Lung (tissue), 13 donors: ENCODE measurements around the gene ASS1. TPM values are rescaled to one million over a fixed set of nuclear protein-coding genes. Genes with fewer than 3 reads are reported as not detected.

ENCODE experiments used
- ATAC-seq: fragments of 200-7000 bp; cut with Tn5 transposase; one replicate; pipeline ENCODE4 v1.9.1; 2020; ENCODE audit warnings: moderate number of reproducible peaks; ENCODE audit not compliant: insufficient read depth, low FRiP score
- DNase-seq, 3 donors: peaks; one replicate each; pipeline ENCODE4 v3.0.0-alpha.2; 2013 to 2017
- H3K27ac ChIP-seq, 2 donors: one replicate each; pipeline ENCODE4 v1.5.1; 2013; ENCODE audit warnings: mild to moderate bottlenecking in 2 of 2, moderate library complexity in 2 of 2, control low read depth in 1 of 2, inconsistent platforms in 1 of 2, low read depth in 1 of 2, low read length in 1 of 2
- H3K27me3 ChIP-seq, 3 donors: one replicate each; pipeline ENCODE4 v1.5.1; 2013; ENCODE audit warnings: low read length in 2 of 3; ENCODE audit not compliant: control insufficient read depth in 3 of 3, insufficient read depth in 3 of 3
- H3K36me3 ChIP-seq, 4 donors: one replicate each; pipeline ENCODE4 v1.5.1; 2013; ENCODE audit warnings: low read length in 4 of 4, mild to moderate bottlenecking in 1 of 4, moderate library complexity in 1 of 4; ENCODE audit not compliant: control insufficient read depth in 4 of 4, insufficient read depth in 4 of 4
- H3K4me1 ChIP-seq, 5 donors: one replicate each; pipeline ENCODE4 v1.5.1; 2013; ENCODE audit warnings: low read length in 5 of 5, mild to moderate bottlenecking in 2 of 5, moderate library complexity in 1 of 5; ENCODE audit not compliant: control insufficient read depth in 5 of 5, insufficient read depth in 5 of 5
- H3K4me3 ChIP-seq: one replicate; pipeline ENCODE4 v1.5.1; 2013; ENCODE audit warnings: mild to moderate bottlenecking, control low read depth, moderate library complexity
- H3K9ac ChIP-seq, 2 donors: one replicate each; pipeline ENCODE4 v1.5.1; 2013; ENCODE audit warnings: low read length in 2 of 2, control low read depth in 1 of 2; ENCODE audit not compliant: insufficient read depth in 1 of 2
- H3K9me3 ChIP-seq, 4 donors: one replicate each; pipeline ENCODE4 v1.5.1; 2013; ENCODE audit warnings: low read length in 3 of 4, mild to moderate bottlenecking in 1 of 4, moderate library complexity in 1 of 4; ENCODE audit not compliant: control insufficient read depth in 4 of 4, insufficient read depth in 3 of 4
- WGBS, 2 donors: extraction: QIAGEN DNeasy Blood & Tissue Kit; methylation state at CpG; one replicate each; pipeline ENCODE4 v1.1.7; 2013; 5-methylcytosine and 5-hydroxymethylcytosine counted together
- polyA plus RNA-seq, 2 donors: library from polyadenylated mRNA; stranded (reverse); fragments of 200-250 nt; gene quantifications; one replicate each; pipeline ENCODE4 v1.2.1, GENCODE V29; 2013
- small RNA-seq: library from RNA; depleted of rRNA; stranded (forward); fragments of <200 nt; gene quantifications from one replicate; pipeline ENCODE3, GENCODE V24; 2014; ENCODE audit warnings: low replicate concordance
- total RNA-seq, 2 donors: library from RNA; depleted of rRNA in 1 of 2; stranded (reverse); fragments of >200 nt in 1 of 2; gene quantifications; one replicate each; pipeline ENCODE4 v1.2.1, GENCODE V29; 2014 to 2021
- TF ChIP-seq, protein P1 (sequence below): IDR thresholded peaks from 2 replicates; pipeline ENCODE4 v1.5.1; 2012; ENCODE audit warnings: mild to moderate bottlenecking; ENCODE audit errors: control extremely low read depth, extremely low read depth
- donor health status: control.
- donor health status: control.
- donor health status: Bipolar disorder and iron deficiency.
- donor health status: healthy.
- donor health status: DM: yes; HTN: yes; CAD: no.

ASS1 gene
- total and polyA plus RNA-seq, 4 donors: 51.2 to 165 (median 112) TPM

DNA sequence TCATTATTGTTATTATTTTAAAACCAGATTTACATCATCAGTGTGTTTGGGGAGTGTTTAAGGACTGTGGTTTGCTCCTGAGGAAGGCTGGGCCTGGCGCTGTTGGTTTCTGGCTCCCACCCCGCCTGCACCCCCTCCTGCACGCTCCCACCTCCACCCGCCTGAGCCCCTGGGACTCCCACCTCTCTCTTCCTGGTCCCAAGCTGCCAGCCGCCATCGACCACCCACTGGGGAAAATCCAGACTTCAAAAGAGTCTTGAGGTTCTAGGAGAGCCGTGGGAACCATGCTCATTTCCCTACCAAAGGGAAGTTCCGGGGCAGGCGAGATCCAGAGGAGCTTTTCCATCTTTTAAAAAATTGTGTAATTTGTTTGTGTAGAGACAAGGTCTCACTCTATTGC lies 99.6 kb downstream of the ASS1 start:
- Histone ChIP-seq H3K36me3 (no peaks in the 10 kb centered on the region), H3K27ac (no peak overlapping the region), H3K9me3 (peaks cover 0 to 3% (median 0%) of the 10 kb centered on the region in 4 donors), H3K4me1 (no peaks in the 10 kb centered on the region), H3K27me3 (peaks cover 0 to 20% (median 6%) of the 10 kb centered on the region in 3 donors), H3K4me3 (no peak overlapping the region), H3K9ac (no peak overlapping the region)
- TF ChIP-seq, protein P1, sequence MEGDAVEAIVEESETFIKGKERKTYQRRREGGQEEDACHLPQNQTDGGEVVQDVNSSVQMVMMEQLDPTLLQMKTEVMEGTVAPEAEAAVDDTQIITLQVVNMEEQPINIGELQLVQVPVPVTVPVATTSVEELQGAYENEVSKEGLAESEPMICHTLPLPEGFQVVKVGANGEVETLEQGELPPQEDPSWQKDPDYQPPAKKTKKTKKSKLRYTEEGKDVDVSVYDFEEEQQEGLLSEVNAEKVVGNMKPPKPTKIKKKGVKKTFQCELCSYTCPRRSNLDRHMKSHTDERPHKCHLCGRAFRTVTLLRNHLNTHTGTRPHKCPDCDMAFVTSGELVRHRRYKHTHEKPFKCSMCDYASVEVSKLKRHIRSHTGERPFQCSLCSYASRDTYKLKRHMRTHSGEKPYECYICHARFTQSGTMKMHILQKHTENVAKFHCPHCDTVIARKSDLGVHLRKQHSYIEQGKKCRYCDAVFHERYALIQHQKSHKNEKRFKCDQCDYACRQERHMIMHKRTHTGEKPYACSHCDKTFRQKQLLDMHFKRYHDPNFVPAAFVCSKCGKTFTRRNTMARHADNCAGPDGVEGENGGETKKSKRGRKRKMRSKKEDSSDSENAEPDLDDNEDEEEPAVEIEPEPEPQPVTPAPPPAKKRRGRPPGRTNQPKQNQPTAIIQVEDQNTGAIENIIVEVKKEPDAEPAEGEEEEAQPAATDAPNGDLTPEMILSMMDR: no peak
- ATAC-seq (no peak), DNase-seq (no peak)
- WGBS, 2 donors: 54 to 65% methylated on average over 9 of the region's 9 CpGs

DNA sequence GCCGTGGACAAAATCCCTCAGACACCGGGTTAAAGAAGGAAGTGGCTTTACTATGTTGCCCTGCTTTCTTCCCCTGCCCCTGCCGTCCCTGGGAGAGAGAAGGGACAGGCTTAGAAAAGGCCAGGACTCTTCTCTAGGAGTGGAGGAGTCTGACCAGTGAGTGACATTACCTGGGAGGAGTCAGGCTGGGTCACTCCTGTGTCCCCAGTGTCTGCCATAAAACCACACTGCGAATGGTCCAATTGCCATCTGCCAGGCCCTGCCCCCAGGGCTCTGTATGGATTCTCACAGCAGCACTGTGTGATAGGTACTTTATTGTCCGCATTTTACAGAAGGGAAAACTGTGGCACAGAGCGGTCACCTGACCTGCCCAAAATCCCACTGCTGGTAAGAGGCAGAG lies 103.3 kb downstream of the ASS1 start:
- H3K27me3 ChIP-seq: no peaks in the 10 kb centered on the region
- WGBS, 2 donors: 70 to 79% methylated on average over 6 of the region's 6 CpGs
- peaks cover 0 to 6% (median 0%) of the 10 kb centered on the region in 4 donors for H3K9me3 ChIP-seq
- no peaks in the 10 kb centered on the region for H3K4me1 ChIP-seq
- TF ChIP-seq, protein P1: no peak
- no peak overlapping the region for H3K27ac ChIP-seq
- no peak overlapping the region for H3K4me3 ChIP-seq
- DNase-seq: no peak
- ATAC-seq: no peak
- no peak overlapping the region for H3K9ac ChIP-seq
- H3K36me3 ChIP-seq: no peaks in the 10 kb centered on the region

DNA sequence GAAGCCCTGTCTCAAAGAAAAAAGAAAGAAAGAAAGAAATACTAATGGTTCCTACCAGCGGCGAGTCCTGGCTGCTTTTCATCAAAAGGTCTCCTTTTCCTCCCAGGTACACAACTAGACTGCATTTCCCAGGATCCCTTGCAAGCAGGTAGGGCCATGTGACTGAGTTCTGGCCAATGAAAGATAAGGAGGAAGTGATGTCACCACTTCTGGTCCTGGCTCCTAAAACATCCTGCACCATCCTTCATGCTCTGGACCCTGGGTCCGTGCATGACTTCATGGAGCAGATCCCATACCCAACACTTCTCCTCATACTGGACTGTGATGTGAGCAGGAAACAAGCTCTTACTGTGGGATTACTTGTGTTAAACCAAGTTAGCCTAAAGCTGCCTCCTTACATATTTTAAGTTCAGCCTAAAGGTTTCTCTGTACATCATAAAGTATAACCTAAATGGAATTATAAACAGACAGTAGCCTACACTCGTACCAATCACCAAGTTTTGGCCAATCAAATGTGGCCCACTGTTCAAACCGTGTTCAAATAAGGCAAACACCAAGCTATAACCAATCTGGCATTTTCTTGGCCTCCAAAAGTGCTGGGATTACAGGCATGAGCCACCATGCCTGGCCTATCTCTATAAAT lies 104.5 kb downstream of the ASS1 start:
- Histone ChIP-seq H3K4me1 (no peaks in the 10 kb centered on the region), H3K36me3 (no peaks in the 10 kb centered on the region), H3K9me3 (peaks cover 0 to 6% (median 0%) of the 10 kb centered on the region in 4 donors), H3K27ac (no peak overlapping the region), H3K27me3 (no peaks in the 10 kb centered on the region), H3K9ac (no peak overlapping the region), H3K4me3 (no peak overlapping the region)
- no peak for ATAC-seq
- 91 to 93% methylated on average over 5 of the region's 5 CpGs for WGBS, 2 donors
- TF ChIP-seq, protein P1: no peak
- no peak for DNase-seq

Small RNAs within 50 kb of the gene (small RNA-seq; reads per million reads assigned to genes)
- gene RN7SL665P: not detected

Other genes starting within 250 kb of the ASS1 start
- 1 to 10 TPM; 4.7 to 5.2 TPM for gene HMCN2, start 179.2 kb upstream of the ASS1 start, total RNA-seq
- gene HMCN2, start 179.2 kb upstream of the ASS1 start, polyA plus RNA-seq: 1 to 10 TPM; 2.1 to 2.6 TPM
- gene FUBP3, start 134.6 kb downstream of the ASS1 start, total RNA-seq: 10 to 100 TPM; 43.6 to 44.6 TPM
- gene FUBP3, start 134.6 kb downstream of the ASS1 start, polyA plus RNA-seq: 10 to 100 TPM; 22.9 to 26.5 TPM
- gene PRDM12, start 219.6 kb downstream of the ASS1 start, total RNA-seq: under 1 TPM in 1 of 2 donors, not detected in 1; 0.09 TPM
- under 1 TPM in 1 of 2 donors, not detected in 1; 0.05 TPM for gene PRDM12, start 219.6 kb downstream of the ASS1 start, polyA plus RNA-seq
- 10 to 100 TPM; 20.2 to 23.0 TPM for gene EXOSC2, start 248.8 kb downstream of the ASS1 start, total RNA-seq
- gene EXOSC2, start 248.8 kb downstream of the ASS1 start, polyA plus RNA-seq: 10 to 100 TPM; 15.3 to 17.9 TPM